Effector memory CD4-positive, alpha-beta T cell (primary cell): ENCODE data around the gene DOCK8.
"Not testable (repeated sequence)": the region's sequence is repeated elsewhere in the genome, so short reads cannot be mapped to it uniquely, and the experiment has no call there.

ENCODE experiments used
- DNase-seq, 3 donors: peaks; one replicate each; pipeline ENCODE4 v3.0.0-alpha.2; 2020
- H3K27ac ChIP-seq: 2 replicates; pipeline ENCODE4 v1.7.0; 2013; ENCODE audit warnings: mild to moderate bottlenecking, low read length, moderate library complexity; ENCODE audit not compliant: insufficient read depth, poor library complexity, severe bottlenecking
- H3K27me3 ChIP-seq: replicated peaks from 2 replicates; pipeline ENCODE4 v1.7.0; 2013; ENCODE audit warnings: mild to moderate bottlenecking, low read length; ENCODE audit not compliant: insufficient read depth, control insufficient read depth, poor library complexity, severe bottlenecking
- H3K36me3 ChIP-seq: 2 replicates; pipeline ENCODE4 v1.7.0; 2013; ENCODE audit warnings: mild to moderate bottlenecking, low read length, moderate library complexity; ENCODE audit not compliant: control insufficient read depth, insufficient read depth
- H3K4me1 ChIP-seq: 2 replicates; pipeline ENCODE4 v1.7.0; 2013; ENCODE audit warnings: low read length, mild to moderate bottlenecking; ENCODE audit not compliant: control insufficient read depth, insufficient read depth, poor library complexity, severe bottlenecking
- H3K4me3 ChIP-seq: 2 replicates; pipeline ENCODE4 v1.7.0; 2013; ENCODE audit warnings: low read length, low read depth, mild to moderate bottlenecking; ENCODE audit not compliant: insufficient read depth, poor library complexity, severe bottlenecking
- H3K9me3 ChIP-seq: 2 replicates; pipeline ENCODE4 v1.7.0; 2013; ENCODE audit warnings: mild to moderate bottlenecking, low read length, moderate library complexity; ENCODE audit not compliant: control insufficient read depth

DOCK8 gene

DNA sequence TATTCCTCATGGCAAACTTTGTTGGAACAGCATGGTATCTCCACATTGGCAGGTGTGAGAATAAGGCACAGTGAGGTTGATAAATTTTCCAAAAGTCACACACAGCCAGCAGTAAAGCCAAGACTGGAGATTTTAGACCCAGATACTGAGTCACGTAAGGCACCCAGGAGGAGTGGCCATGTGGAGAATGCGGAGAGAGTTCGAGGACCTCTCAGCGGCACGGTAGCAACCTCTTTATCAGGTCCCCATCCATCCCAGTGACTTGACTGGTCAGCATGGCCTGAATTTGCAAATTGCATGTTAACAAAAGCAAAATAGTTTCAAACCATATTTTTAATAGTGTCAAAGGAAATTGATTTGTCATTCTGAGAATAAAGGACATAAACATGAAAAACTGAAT lies 183.4 kb downstream of the DOCK8 start:
- DNase-seq, result no peak
- Histone ChIP-seq H3K9me3 (no peaks in the 10 kb centered on the region), H3K4me1 (no peaks in the 10 kb centered on the region), H3K36me3 (peaks cover 90% of the 10 kb centered on the region), H3K4me3 (no peak overlapping the region), H3K27me3 (no peaks in the 10 kb centered on the region), H3K27ac (no peak overlapping the region)

DNA sequence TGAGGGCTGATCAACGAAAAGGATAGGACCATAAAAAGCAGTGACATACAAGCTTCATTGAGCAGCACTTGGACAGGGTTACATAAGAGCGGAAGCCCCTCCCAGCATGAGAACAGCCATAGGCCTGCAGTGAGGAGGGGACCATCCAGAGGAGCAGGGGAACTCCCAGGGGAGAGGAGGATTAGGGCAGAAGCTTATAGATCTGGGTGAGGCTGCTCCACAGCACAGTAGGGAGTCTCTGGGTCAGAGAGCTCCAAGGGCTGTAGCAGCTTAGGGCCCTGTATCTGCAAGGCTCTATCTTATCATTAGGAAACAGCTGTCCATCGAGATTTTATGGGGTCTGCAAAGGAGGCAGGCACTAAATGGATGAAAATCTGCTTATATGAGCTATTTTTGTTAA lies 186.6 kb downstream of the DOCK8 start:
- peaks cover 86% of the 10 kb centered on the region for H3K36me3 ChIP-seq
- no peaks in the 10 kb centered on the region for H3K4me1 ChIP-seq
- H3K27me3 ChIP-seq, result no peaks in the 10 kb centered on the region
- H3K4me3 ChIP-seq, result no peak overlapping the region
- H3K27ac ChIP-seq, result no peak overlapping the region
- no peaks in the 10 kb centered on the region for H3K9me3 ChIP-seq
- DNase-seq, result no peak

DNA sequence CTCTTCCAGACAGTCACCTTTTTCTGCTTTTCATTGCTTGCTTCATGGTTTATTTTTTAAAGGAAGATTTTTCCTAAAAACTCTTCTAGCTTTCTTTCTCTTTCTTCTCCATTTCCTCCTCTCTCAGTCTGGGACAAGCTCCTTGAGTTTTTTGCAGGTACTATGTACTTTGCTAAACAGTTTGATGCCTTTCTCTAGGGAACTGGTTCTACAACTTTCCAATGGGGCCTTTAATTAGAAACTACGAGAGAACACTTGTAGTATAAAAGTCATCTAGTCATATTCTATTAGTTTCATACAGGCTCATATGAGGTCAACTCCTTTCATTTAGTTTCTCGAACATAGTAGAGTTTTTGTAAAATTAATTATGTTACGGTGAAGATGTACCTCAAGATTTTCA lies 189.6 kb downstream of the DOCK8 start:
- no peaks in the 10 kb centered on the region for H3K27me3 ChIP-seq
- peaks cover 87% of the 10 kb centered on the region for H3K36me3 ChIP-seq
- no peaks in the 10 kb centered on the region for H3K4me1 ChIP-seq
- H3K9me3 ChIP-seq, result no peaks in the 10 kb centered on the region
- H3K4me3 ChIP-seq, result no peak overlapping the region
- DNase-seq, result no peak
- H3K27ac ChIP-seq, result no peak overlapping the region

DNA sequence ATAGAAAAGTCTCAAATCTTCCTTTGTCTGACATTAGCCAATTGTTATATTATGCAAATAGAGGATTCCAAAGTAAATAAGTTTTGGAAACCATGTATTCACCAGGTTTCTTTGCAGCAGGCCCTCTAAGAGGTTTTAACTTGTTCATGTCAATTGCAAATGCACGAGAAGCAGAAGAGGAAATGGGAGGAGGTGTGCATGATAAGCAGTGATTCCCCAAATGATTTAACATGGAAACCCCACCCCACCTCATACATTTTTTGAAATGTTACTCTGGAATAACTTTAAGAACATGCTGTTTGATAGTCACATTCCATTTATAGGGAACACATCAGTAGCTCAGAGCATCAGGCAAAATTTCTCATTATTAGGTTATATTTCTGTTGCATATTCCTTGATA lies 190.7 kb downstream of the DOCK8 start:
- Histone ChIP-seq H3K27me3 (no peaks in the 10 kb centered on the region), H3K36me3 (peaks cover 86% of the 10 kb centered on the region), H3K27ac (no peak overlapping the region), H3K4me3 (no peak overlapping the region), H3K4me1 (no peaks in the 10 kb centered on the region), H3K9me3 (no peaks in the 10 kb centered on the region)
- no peak for DNase-seq

DNA sequence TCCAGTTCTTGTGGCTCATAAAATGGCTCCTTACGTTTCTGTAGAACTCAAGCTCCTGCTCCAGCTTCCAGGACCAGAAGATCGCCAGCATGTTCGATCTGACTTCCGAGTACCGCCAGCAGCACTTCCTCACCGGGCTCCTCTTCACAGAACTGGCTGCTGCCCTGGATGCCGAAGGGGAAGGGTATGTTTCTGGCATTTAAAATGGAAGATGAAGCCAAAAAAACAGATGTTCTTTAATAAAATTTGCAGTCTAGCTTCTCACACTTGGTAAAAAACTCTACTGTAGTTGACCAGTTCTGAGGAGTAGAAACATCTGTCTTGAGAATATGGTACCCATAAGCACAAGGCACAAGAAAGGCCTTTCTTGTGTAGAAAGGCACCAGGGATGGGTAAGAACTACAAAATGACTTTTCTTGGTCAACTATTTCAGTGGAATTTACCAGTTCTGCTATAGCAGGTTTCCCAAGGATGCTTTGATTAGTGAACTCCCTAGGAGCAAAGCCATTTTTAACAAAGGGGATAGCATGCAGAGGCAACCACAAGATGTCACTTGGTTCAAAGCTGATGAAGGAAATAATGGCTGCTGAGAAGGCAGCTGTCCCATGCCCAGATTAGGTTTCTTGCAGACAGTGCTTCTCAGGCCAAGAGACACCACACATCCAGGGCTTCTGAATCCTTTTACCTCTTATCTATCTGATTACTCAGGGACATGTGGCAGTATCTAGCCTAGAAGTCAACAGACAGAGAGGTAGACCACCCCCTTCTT lies 192.4 kb downstream of the DOCK8 start:
- no peak for DNase-seq
- Histone ChIP-seq H3K27me3 (no peaks in the 10 kb centered on the region), H3K36me3 (peaks cover 78% of the 10 kb centered on the region), H3K4me3 (no peak overlapping the region), H3K9me3 (no peaks in the 10 kb centered on the region), H3K4me1 (no peaks in the 10 kb centered on the region), H3K27ac (no peak overlapping the region)

DNA sequence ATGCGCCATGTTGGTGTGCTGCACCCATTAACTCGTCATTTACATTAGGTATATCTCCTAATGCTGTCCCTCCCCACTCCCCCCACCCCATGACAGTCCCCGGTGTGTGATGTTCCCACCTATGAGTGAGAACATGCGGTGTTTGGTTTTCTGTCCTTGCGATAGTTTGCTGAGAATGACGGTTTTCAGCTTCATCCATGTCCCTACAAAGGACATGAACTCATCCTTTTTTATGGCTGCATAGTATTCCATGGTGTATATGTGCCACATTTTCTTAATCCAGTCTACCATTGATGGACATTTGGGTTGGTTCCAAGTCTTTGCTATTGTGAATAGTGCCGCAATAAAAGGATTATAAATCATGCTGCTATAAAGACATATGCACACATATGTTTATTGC lies 195.0 kb downstream of the DOCK8 start:
- peaks cover 62% of the 10 kb centered on the region for H3K36me3 ChIP-seq
- not testable (repeated sequence) for H3K4me3 ChIP-seq, H3K4me1 ChIP-seq, H3K9me3 ChIP-seq, H3K27ac ChIP-seq, DNase-seq, H3K27me3 ChIP-seq

DNA sequence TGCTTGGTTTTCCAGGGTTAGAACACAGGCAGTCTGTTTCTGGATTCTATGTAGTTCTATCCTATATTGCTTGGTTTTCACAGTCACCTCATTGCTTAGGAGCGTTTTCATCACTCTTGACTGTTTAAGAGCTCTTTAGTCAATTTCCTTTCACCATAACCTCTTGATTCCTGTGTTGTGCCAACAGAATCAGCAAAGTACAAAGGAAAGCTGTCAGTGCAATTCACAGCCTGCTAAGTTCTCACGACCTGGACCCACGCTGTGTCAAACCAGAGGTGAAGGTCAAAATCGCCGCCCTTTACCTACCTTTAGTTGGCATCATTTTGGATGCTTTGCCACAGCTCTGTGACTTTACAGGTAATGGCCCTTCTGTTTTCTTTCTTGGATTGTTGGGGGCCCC lies 199.9 kb downstream of the DOCK8 start:
- H3K4me3 ChIP-seq, result no peak overlapping the region
- H3K4me1 ChIP-seq, result no peaks in the 10 kb centered on the region
- no peak for DNase-seq
- H3K27ac ChIP-seq, result no peak overlapping the region
- H3K27me3 ChIP-seq, result no peaks in the 10 kb centered on the region
- peaks cover 50% of the 10 kb centered on the region for H3K36me3 ChIP-seq
- no peaks in the 10 kb centered on the region for H3K9me3 ChIP-seq

DNA sequence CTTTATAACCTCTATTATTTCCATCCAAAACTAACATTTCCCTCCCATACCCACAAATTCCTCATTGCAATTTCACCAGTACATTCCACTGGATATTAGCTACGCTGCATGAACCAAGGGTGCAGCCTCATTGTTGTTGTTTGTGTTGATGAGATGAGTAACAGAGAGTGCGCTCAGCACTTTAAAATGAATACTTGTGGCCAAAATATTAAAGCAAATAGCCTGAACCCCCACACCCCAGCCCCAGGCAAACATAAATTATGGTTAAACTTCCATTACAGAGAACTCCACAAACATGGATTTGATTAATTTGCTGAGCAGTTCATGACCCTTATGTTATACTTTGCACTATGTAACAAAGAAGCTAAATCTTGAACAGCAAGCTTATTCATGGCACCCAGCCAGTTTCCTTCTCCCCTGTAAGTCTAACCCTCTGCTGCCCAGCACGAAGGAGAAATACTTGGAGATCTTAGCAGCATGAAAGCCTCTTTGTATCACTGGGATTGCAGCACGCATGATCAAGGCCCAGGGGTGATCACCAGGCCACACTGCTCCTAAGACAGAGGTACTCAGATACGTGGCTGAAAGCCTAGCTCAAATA lies 205.0 kb downstream of the DOCK8 start:
- Histone ChIP-seq H3K27me3 (no peaks in the 10 kb centered on the region), H3K36me3 (peaks cover 77% of the 10 kb centered on the region), H3K4me3 (no peak overlapping the region), H3K27ac (no peak overlapping the region), H3K9me3 (no peaks in the 10 kb centered on the region), H3K4me1 (no peaks in the 10 kb centered on the region)
- DNase-seq, result no peak

DNA sequence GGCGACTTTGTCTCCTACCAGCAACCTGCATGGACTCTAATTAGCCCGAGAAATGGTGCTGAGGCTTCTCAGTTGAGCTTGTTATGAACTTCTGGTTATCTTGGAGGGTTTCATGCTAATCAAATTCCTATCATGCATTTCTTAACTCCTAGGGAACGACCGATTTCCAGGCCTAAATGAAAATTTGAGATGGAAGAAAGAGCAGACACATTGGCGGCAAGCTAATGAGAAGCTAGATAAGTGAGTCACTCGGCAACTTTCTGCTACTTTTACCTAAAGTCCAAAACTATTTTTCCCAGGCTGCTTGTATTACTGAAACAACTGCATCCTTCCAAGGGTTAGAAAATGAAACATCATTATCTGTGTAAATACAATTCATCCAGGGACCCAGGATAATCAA lies 207.2 kb downstream of the DOCK8 start:
- no peaks in the 10 kb centered on the region for H3K4me1 ChIP-seq
- no peak overlapping the region for H3K4me3 ChIP-seq
- H3K9me3 ChIP-seq, result no peaks in the 10 kb centered on the region
- peaks cover 78% of the 10 kb centered on the region for H3K36me3 ChIP-seq
- no peaks in the 10 kb centered on the region for H3K27me3 ChIP-seq
- no peak for DNase-seq
- no peak overlapping the region for H3K27ac ChIP-seq

DNA sequence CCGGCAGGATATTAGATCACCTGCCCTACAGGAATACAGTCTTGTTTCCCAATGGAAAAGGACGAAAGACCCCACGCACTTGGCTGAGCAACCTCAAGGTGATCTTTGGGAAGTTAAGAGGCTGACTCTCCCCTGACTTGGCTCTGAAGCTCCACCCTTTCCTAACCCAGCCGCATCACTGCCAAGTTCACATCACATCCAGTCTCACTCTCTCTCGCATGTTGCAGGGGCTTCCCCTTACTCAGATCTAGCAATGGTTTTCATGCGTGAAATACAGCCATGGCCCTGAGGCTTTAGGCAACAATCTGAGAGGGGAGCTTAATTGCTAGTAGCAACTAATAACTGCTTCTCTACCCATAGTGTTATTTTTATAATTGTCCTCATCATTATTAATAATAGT lies 211.6 kb downstream of the DOCK8 start:
- no peaks in the 10 kb centered on the region for H3K4me1 ChIP-seq
- H3K9me3 ChIP-seq, result no peaks in the 10 kb centered on the region
- H3K27me3 ChIP-seq, result no peaks in the 10 kb centered on the region
- peaks cover 75% of the 10 kb centered on the region for H3K36me3 ChIP-seq
- no peak for DNase-seq
- H3K4me3 ChIP-seq, result no peak overlapping the region
- H3K27ac ChIP-seq, result no peak overlapping the region
